ENCODE results near the gene SCG3.

GRCh38 chr15:51714162-51714561 is 32.9 kb downstream of the SCG3 start:
- TF ChIP-seq CTCF (IDR thresholded peaks at IDR 0.05) (no peak), POLR2AphosphoS5 (IDR thresholded peaks at IDR 0.05) (no peak)
